GM15510 (cell line): ENCODE data around the gene ATP2C2.
A peak's percentile ranks its signal among the peaks of the same experiment; 100 is the strongest.

ENCODE experiments used
- POLR2A ChIP-seq: IDR thresholded peaks from 3 replicates; pipeline ENCODE4 v1.6.1; 2011; ENCODE audit warnings: borderline replicate concordance; ENCODE audit not compliant: insufficient read length; ENCODE audit errors: extremely low read depth

ATP2C2 gene

GRCh38 chr16:84496991-84497390 lies 128.7 kb downstream of the ATP2C2 start:
- no peak for TF ChIP-seq POLR2A

GRCh38 chr16:84497418-84498222 lies 129.3 kb downstream of the ATP2C2 start:
- TF ChIP-seq POLR2A, result no peak

GRCh38 chr16:84498223-84498610 lies 129.9 kb downstream of the ATP2C2 start:
- TF ChIP-seq POLR2A, result no peak

- TF ChIP-seq POLR2A, result no peak
Observed at GRCh38 chr16:84498859-84499620, 130.7 kb downstream of the ATP2C2 start.

- TF ChIP-seq POLR2A, result no peak
Observed at GRCh38 chr16:84499638-84500037, 131.3 kb downstream of the ATP2C2 start.

- no peak for TF ChIP-seq POLR2A
Observed at GRCh38 chr16:84500531-84500930, 132.2 kb downstream of the ATP2C2 start.

- no peak for TF ChIP-seq POLR2A
Observed at GRCh38 chr16:84501077-84501735, 132.9 kb downstream of the ATP2C2 start.

- TF ChIP-seq POLR2A, result no peak
Observed at GRCh38 chr16:84502075-84502474, 133.7 kb downstream of the ATP2C2 start.

- no peak for TF ChIP-seq POLR2A
Observed at GRCh38 chr16:84502581-84502980, 134.2 kb downstream of the ATP2C2 start.

GRCh38 chr16:84503751-84504395 lies 135.5 kb downstream of the ATP2C2 start:
- no peak for TF ChIP-seq POLR2A

- peak; percentile 75 for TF ChIP-seq POLR2A
Observed at GRCh38 chr16:84504420-84505248, 136.3 kb downstream of the ATP2C2 start, which contains the start of gene MEAK7. Gene MEAK7 (minus strand): TSS chr16:84504659. CDS start chr16:84498086, 6,573 bp downstream.

GRCh38 chr16:84505249-84506187 lies 137.2 kb downstream of the ATP2C2 start:
- no peak for TF ChIP-seq POLR2A

- peak; percentile 61 for TF ChIP-seq POLR2A
Observed at GRCh38 chr16:84507011-84507982, 139.0 kb downstream of the ATP2C2 start.
